Activated naive CD4-positive, alpha-beta T cell treated with anti-CD3 and anti-CD28 coated beads, Interleukin-2, amount 50 U/mL, for 16 hours (primary cell): Measurements from ENCODE around the gene TSEN54.

Source experiments
- DNase-seq: peaks from one replicate; pipeline ENCODE4 v3.0.0-alpha.2; 2020

Gene TSEN54

GRCh38 chr17:75549246-75550138 lies 33.2 kb downstream of the TSEN54 start:
- DNase-seq: no peak

DNA sequence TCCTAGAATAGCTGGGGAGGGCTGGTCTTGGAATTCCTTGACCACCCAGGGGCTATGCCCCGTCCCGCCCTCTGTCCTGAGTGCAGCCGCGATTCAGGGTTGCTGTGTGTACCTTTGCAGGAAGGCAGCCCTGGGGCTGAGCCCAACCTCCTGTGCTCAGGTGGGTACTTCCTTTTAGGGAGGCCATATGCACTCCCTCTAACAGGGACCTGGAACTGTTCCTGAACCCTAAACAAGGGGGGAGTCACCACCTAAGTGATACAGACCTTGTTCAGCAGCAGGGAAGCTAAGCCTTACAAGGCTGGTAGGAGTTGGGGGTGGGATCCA lies 33.8 kb downstream of the TSEN54 start:
- DNase-seq: no peak

DNA sequence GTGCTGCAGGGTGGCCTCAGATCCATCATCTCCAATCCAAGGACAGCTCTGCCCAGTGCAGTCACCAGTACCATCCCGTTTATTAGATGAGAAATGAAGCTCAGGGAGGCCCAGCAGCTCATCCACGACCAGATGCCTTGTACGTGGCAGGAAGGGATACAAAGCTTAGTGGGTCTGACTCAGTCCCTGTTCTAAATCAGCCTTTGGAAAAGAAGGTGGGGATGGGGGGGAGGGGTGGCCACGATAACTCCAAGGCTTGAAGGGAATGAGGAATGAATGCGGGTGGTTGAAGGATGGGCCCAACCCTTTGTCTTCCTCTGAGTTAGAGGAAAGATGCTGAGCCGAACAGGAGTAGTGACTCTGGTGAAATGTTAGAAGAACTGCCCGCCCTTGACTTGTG lies 34.9 kb downstream of the TSEN54 start:
- no peak for DNase-seq

- no peak for DNase-seq
These were observed 36.3 kb downstream of the TSEN54 start for GRCh38 chr17:75552425-75553294.

GRCh38 chr17:75553295-75554110 lies 37.2 kb downstream of the TSEN54 start:
- no peak for DNase-seq

- DNase-seq: no peak
These were observed 39.4 kb downstream of the TSEN54 start for GRCh38 chr17:75555679-75556153.

DNA sequence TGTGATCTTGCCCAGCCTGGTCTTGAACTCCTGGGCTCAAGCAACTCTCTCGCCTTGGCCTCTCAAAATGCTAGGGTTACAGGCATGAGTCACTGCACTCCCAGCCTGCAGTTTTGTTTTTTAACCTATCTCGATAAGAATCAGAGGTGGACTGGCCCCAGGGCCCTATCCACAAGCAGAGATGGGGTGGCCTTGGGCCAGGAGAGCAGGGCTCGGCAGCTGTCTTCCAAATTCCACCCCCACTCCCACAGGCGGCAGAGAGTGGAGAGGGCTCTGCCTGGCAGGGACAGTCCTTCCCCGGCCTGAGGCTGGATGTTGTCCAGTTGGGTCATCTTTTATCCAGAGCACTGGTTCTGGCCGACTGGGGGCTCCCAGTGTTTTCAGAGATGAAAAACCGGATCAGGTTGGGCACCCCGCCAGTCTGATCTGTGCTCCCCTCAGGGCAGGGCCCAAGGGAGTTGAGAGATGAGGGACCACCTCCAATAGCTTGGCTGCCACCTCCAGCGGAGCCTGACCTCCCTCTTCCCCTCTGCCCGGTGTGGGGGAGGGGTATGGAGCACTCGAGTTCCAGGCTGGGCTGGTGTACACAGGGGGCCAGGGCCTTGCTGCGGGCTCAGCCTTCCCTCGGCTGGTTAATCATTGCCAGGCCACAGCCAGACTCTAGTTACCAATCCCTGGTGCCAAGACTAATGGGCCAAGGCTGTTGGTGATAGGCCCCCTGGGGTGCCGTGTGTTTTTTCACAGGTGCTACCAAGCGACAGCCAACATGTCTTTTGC lies 40.9 kb downstream of the TSEN54 start:
- no peak for DNase-seq

GRCh38 chr17:75557852-75558665 lies 41.7 kb downstream of the TSEN54 start:
- DNase-seq: no peak

- no peak for DNase-seq
These were observed 42.6 kb downstream of the TSEN54 start for GRCh38 chr17:75558666-75559530.

DNA sequence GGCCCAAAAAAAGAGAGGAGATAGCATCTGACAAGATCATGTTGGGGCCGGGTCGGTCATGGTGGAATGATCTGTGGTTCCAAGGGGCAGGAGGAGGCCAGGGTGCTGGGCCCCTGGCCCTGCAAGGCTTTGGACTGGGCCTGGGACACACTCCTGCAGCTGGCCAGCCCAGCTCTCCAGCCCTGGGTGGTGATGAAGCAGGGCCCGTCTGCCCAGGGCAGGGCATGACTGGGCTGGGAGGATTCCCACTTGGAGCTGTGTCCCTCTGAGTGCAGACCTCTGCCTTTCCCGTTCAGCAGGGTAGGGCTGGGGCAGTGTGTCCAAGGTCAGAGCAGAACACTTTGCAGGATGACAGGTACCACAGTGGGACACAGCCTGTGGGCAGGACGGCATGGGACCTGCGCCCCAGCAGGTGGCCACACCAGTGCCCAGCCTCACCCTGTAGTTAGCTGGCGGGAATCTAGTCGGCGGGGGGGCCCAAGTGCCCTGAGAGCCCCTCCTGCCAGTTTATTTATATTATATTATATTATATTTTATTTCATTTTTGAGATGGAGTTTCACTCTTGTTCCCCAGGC lies 43.7 kb downstream of the TSEN54 start:
- DNase-seq: no peak

DNA sequence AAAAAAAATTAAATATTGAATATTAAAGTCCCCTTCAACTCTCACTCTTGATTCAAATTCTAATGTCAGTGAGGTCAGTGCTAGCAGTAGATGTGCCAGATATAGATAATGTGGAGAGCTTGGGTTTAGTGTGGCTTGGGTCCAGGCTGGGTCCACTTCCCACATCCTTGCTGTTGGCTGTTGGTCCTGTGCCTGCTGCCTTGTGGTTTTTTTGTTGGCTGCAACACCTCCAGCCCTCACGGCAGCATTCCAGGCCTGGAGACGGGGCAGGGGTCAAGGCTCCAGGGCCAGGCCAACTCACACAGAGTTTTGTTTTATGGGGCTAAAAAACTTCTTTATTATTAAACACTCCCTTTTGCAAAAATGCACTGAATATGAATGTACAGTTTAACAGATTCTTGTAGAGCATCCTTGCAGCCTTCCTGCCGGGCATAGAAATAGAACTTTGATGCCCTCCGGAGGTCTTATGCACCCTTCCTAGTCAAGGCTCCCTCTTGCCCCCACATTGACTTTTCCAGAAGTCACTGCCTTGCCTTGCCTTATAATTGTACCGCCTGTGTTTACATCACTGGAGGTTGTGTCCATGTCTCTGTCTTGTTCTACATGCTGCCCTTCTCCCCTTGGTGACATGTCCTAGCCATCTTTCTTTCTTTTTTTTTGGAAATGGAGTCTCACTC lies 45.7 kb downstream of the TSEN54 start:
- DNase-seq: no peak

- DNase-seq: no peak
These were observed 46.9 kb downstream of the TSEN54 start for GRCh38 chr17:75563063-75563758.

GRCh38 chr17:75564195-75564594 lies 47.9 kb downstream of the TSEN54 start:
- no peak for DNase-seq

GRCh38 chr17:75565066-75565465 lies 48.7 kb downstream of the TSEN54 start:
- no peak for DNase-seq

DNA sequence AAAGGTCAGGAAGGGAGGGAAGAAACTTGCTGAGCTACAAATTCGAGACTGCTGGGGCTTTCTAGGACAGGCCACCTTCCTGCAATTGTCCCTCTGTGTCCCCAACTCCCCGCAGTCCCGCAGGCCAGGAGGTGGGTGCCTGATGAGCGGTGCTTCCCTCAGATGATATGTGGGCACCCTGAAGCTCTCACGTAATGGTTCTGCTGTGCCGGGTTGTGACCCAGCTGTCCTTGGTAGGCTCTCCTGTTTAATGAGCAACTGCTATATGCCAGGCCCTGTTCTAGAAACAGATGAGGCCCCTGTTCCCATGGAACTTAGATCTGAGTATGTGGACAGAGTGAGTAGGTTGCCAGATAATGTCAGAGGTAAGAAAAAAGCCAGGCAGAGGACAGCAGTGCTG lies 49.3 kb downstream of the TSEN54 start:
- DNase-seq: no peak

- no peak for DNase-seq
These were observed 50.1 kb downstream of the TSEN54 start for GRCh38 chr17:75566416-75566815.

GRCh38 chr17:75566834-75567233 lies 50.5 kb downstream of the TSEN54 start:
- DNase-seq: no peak

DNA sequence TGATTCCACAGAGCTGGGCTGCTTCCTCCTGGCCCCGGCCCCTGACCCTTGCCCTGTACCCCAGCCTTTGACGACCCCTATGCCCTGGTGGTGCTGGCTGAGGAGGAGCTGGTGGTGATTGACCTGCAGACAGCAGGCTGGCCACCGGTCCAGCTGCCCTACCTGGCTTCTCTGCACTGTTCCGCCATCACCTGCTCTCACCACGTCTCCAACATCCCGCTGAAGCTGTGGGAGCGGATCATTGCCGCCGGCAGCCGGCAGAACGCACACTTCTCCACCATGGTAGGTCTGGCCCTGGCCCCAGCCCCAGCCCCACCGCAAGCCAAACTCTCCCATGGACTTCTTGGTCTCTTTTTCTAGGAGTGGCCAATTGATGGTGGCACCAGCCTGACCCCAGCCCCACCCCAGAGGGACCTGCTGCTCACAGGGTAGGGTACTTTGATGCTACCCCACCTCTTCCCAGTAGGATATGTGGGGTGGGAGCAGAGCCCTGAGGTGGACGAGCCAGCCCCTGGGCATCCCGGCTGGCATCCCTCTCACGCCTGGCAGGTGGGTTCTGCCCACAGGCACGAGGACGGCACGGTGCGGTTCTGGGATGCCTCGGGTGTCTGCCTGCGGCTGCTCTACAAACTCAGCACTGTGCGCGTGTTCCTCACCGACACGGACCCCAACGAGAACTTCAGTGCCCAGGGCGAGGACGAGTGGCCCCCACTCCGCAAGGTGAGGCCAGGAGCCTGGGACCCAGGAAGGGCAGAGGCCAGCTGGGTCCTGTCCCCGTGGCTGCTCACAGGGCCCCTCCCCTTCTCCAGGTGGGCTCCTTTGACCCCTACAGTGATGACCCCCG lies 52.3 kb downstream of the TSEN54 start:
- DNase-seq: no peak
